Measurements from ENCODE around the gene PRR16. TPM values are rescaled to one million over a fixed set of nuclear protein-coding genes. Genes with fewer than 3 reads are reported as not detected.
A peak's percentile ranks its signal among the peaks of the same experiment; 100 is the strongest.

The PRR16 gene
- polyA plus RNA-seq, 2 of the 4 experiments (the other 2 are of a cell fraction) = 0.05 TPM; not detected in 1

DNA sequence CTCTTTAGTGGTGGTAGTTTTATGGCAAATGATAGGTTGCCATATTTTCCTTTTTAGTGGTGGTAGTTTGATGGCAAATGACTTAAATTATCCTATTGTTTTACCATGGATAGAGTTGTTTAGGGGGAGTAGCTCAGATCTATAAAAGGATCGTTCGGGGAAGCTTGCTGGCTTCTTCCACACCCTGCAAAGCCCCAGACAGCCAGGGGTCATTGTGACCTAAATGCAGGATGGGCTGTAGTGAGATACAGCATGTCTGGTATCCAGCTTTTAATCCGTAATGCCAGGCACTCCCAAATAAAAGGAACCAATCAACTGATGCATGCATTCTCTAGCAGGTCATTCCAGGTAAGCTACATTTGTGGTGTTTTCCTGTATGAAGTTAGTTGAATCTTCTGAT is 67.1 kb downstream of the PRR16 start:
- no peak for TF ChIP-seq EHMT2 (IDR thresholded peaks at IDR 0.05; ENCODE audit: low read depth)
- no peak overlapping the region for H3K27ac ChIP-seq
- POLR2A ChIA-PET = no interaction called here
- WGBS (ENCODE audit: missing lambda C conversion rate) = 31% methylated on average over 3 of the region's 3 CpGs
- no peak overlapping the region for H3K4me2 ChIP-seq
- no peak overlapping the region for H3K4me3 ChIP-seq
- H3K9me3 ChIP-seq = no peaks in the 10 kb centered on the region
- DNase-seq (ENCODE audit: low read depth in 1 of 2, low spot score in 1 of 2) = no peak
- CTCF ChIA-PET = no interaction called here
- FAIRE-seq = no peak
- H3K4me1 ChIP-seq = no peaks in the 10 kb centered on the region
- no peak for ATAC-seq

DNA sequence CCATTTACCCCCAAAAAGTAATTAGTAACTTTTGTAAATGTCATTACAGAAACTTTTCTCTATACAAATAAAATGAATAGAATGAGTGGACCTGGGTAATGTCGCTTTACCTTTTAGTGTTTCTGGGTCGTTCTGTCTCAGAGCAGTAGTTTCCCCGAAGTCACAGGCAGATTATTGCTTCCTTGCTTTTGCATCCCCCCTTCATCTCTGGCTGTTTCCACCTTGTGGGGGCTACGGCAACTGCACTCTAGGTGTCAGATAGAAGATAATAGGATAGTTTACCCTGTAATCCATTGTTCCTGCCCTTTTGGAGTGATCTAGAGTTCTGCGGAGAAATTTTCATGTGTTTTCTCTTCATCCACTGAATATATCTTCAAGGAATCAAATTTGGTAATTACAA is 68.7 kb downstream of the PRR16 start:
- CTCF ChIA-PET = no interaction called here
- Histone ChIP-seq H3K4me2 (no peak overlapping the region), H3K27ac (no peak overlapping the region), H3K4me3 (no peak overlapping the region), H3K9me3 (no peaks in the 10 kb centered on the region), H3K4me1 (no peaks in the 10 kb centered on the region)
- POLR2A ChIA-PET = no interaction called here
- FAIRE-seq (no peak), DNase-seq (ENCODE audit: low read depth in 1 of 2, low spot score in 1 of 2) (peak in 1 of 2 experiments; percentile 1), ATAC-seq (no peak)
- 30% methylated on average over 5 of the region's 5 CpGs for WGBS (ENCODE audit: missing lambda C conversion rate)
- TF ChIP-seq NPAS2 (CRISPR knock-in tag; IDR thresholded peaks at IDR 0.05; ENCODE audit: borderline replicate concordance) (no peak), TP53 (CRISPR knock-in tag; IDR thresholded peaks at IDR 0.05) (no peak), ZC3H11A (IDR thresholded peaks at IDR 0.05) (no peak)

DNA sequence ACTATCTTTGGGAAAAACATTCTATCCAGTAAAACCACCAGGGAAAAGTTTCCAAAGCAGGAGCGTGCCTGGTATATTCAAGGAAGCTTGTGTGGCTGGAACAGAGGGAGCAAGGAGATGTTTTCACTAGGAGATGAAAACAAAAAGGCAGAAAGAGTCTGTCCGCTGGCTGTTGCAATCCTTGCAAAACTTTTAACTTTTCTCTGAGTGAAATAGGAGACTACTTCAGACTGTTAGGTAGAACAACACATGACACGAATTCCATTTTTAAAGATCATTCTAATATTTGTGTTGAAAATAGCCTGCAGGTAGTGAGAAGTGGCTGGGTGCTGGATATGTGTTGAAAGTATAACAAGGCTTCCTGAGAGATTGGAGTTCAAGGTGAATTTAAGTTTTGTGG is 69.5 kb downstream of the PRR16 start:
- Histone ChIP-seq H3K4me1 (no peaks in the 10 kb centered on the region), H3K4me2 (no peak overlapping the region), H3K9me3 (no peaks in the 10 kb centered on the region), H3K4me3 (no peak overlapping the region), H3K27ac (no peak overlapping the region)
- POLR2A ChIA-PET = no interaction called here
- DNase-seq (ENCODE audit: low read depth in 1 of 2, low spot score in 1 of 2) (no peak), ATAC-seq (no peak), FAIRE-seq (no peak)
- CTCF ChIA-PET = no interaction called here
- no peak for TF ChIP-seq ZSCAN20 (CRISPR knock-in tag; IDR thresholded peaks at IDR 0.05)
- WGBS (ENCODE audit: missing lambda C conversion rate) = 24% methylated on average over 3 of the region's 3 CpGs

DNA sequence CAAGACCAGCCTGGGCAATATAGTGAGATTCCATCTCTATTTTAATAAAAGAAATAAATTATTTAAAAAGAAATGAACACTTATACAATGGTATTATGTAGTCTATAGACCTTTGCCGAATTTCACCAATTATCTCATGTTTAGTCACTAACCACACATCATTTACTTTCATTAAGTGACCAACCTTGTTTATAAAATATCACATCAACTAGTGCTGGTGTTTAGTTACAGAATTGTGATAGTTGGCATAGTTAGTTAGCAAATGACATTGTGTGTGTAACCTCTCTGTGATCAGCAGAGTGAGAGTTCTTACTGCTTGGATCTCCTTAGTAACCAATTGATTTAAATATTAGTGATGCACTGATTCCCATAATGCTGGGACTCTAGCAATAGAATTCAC is 71.8 kb downstream of the PRR16 start:
- WGBS (ENCODE audit: missing lambda C conversion rate) = 2% methylated on average over 1 of the region's 1 CpG
- Histone ChIP-seq H3K4me3 (no peak overlapping the region), H3K27ac (no peak overlapping the region), H3K4me2 (no peak overlapping the region), H3K9me3 (no peaks in the 10 kb centered on the region), H3K4me1 (no peaks in the 10 kb centered on the region)
- ChIA-PET CTCF (no interaction called here), POLR2A (no interaction called here)
- ATAC-seq (no peak), FAIRE-seq (no peak), DNase-seq (ENCODE audit: low read depth in 1 of 2, low spot score in 1 of 2) (no peak)
- TF ChIP-seq ZNF302 (CRISPR knock-in tag; IDR thresholded peaks at IDR 0.05) = no peak
- no peak for TF ChIP-seq POLR2AphosphoS2 (conservative IDR thresholded peaks at IDR 0.05; ENCODE audit: low read length)
- no peak for TF ChIP-seq PHF8 (IDR thresholded peaks at IDR 0.05; ENCODE audit: borderline replicate concordance, low read depth)
- no peak for TF ChIP-seq KDM5A (IDR thresholded peaks at IDR 0.05)
- TF ChIP-seq FOSL2 (IDR thresholded peaks at IDR 0.05) = no peak
- no peak for TF ChIP-seq FOSL2 (CRISPR knock-in tag; IDR thresholded peaks at IDR 0.05)
- no peak for TF ChIP-seq EP300 (IDR thresholded peaks at IDR 0.05)
- TF ChIP-seq, protein P1, sequence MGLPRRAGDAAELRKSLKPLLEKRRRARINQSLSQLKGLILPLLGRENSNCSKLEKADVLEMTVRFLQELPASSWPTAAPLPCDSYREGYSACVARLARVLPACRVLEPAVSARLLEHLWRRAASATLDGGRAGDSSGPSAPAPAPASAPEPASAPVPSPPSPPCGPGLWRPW (IDR thresholded peaks at IDR 0.05) = no peak
- TF ChIP-seq RARB (CRISPR knock-in tag; IDR thresholded peaks at IDR 0.05) = no peak
- no peak for TF ChIP-seq MYC (IDR thresholded peaks at IDR 0.05; ENCODE audit: borderline replicate concordance, low read length)
- no peak for TF ChIP-seq HOXB13 (CRISPR knock-in tag; IDR thresholded peaks at IDR 0.05; ENCODE audit: low read depth)
- no peak for TF ChIP-seq NFE2L2 (conservative IDR thresholded peaks at IDR 0.05; ENCODE audit: low read length)
- TF ChIP-seq FOSB (CRISPR knock-in tag; IDR thresholded peaks at IDR 0.05) = no peak
- TF ChIP-seq, protein P2, sequence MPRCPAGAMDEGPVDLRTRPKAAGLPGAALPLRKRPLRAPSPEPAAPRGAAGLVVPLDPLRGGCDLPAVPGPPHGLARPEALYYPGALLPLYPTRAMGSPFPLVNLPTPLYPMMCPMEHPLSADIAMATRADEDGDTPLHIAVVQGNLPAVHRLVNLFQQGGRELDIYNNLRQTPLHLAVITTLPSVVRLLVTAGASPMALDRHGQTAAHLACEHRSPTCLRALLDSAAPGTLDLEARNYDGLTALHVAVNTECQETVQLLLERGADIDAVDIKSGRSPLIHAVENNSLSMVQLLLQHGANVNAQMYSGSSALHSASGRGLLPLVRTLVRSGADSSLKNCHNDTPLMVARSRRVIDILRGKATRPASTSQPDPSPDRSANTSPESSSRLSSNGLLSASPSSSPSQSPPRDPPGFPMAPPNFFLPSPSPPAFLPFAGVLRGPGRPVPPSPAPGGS (IDR thresholded peaks at IDR 0.05) = no peak
- no peak for TF ChIP-seq CBX8 (IDR thresholded peaks at IDR 0.05)
- TF ChIP-seq EHMT2 (IDR thresholded peaks at IDR 0.05; ENCODE audit: low read depth) = no peak
- TF ChIP-seq, protein P3, sequence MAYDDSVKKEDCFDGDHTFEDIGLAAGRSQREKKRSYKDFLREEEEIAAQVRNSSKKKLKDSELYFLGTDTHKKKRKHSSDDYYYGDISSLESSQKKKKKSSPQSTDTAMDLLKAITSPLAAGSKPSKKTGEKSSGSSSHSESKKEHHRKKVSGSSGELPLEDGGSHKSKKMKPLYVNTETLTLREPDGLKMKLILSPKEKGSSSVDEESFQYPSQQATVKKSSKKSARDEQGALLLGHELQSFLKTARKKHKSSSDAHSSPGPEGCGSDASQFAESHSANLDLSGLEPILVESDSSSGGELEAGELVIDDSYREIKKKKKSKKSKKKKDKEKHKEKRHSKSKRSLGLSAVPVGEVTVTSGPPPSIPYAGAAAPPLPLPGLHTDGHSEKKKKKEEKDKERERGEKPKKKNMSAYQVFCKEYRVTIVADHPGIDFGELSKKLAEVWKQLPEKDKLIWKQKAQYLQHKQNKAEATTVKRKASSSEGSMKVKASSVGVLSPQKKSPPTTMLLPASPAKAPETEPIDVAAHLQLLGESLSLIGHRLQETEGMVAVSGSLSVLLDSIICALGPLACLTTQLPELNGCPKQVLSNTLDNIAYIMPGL (CRISPR knock-in tag; IDR thresholded peaks at IDR 0.05; ENCODE audit: borderline replicate concordance) = no peak
- TF ChIP-seq, protein P4, sequence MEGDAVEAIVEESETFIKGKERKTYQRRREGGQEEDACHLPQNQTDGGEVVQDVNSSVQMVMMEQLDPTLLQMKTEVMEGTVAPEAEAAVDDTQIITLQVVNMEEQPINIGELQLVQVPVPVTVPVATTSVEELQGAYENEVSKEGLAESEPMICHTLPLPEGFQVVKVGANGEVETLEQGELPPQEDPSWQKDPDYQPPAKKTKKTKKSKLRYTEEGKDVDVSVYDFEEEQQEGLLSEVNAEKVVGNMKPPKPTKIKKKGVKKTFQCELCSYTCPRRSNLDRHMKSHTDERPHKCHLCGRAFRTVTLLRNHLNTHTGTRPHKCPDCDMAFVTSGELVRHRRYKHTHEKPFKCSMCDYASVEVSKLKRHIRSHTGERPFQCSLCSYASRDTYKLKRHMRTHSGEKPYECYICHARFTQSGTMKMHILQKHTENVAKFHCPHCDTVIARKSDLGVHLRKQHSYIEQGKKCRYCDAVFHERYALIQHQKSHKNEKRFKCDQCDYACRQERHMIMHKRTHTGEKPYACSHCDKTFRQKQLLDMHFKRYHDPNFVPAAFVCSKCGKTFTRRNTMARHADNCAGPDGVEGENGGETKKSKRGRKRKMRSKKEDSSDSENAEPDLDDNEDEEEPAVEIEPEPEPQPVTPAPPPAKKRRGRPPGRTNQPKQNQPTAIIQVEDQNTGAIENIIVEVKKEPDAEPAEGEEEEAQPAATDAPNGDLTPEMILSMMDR (IDR thresholded peaks at IDR 0.05) = no peak
- no peak for TF ChIP-seq HEYL (CRISPR knock-in tag; IDR thresholded peaks at IDR 0.05)
- TF ChIP-seq, protein P5, sequence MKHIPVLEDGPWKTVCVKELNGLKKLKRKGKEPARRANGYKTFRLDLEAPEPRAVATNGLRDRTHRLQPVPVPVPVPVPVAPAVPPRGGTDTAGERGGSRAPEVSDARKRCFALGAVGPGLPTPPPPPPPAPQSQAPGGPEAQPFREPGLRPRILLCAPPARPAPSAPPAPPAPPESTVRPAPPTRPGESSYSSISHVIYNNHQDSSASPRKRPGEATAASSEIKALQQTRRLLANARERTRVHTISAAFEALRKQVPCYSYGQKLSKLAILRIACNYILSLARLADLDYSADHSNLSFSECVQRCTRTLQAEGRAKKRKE (CRISPR knock-in tag; IDR thresholded peaks at IDR 0.05; ENCODE audit: low read depth) = no peak
